Lower lobe of right lung (tissue), 2 donors: ENCODE data around the gene ZNF35. TPM values are rescaled to one million over a fixed set of nuclear protein-coding genes. Genes with fewer than 3 reads are reported as not detected.

Source experiments
- ATAC-seq, 2 donors: fragments of 200-7000 bp; cut with Tn5 transposase; one replicate each; pipeline ENCODE4 v1.9.1; 2020 to 2022; ENCODE audit warnings: mild to moderate bottlenecking in 2 of 2, moderate library complexity in 2 of 2
- DNase-seq: peaks from one replicate; pipeline ENCODE4 v3.0.0-alpha.2; 2020
- H3K27ac ChIP-seq: fragments of 200-600 bp; one replicate; pipeline ENCODE4 v1.8.0; 2022
- H3K27me3 ChIP-seq: fragments of 200-600 bp; one replicate; pipeline ENCODE4 v1.8.0; 2022; ENCODE audit warnings: low read depth
- H3K36me3 ChIP-seq: fragments of 200-600 bp; one replicate; pipeline ENCODE4 v1.8.0; 2022; ENCODE audit warnings: mild to moderate bottlenecking
- H3K4me1 ChIP-seq: fragments of 200-600 bp; one replicate; pipeline ENCODE4 v1.8.0; 2022
- H3K4me3 ChIP-seq: fragments of 200-600 bp; one replicate; pipeline ENCODE4 v1.8.0; 2022; ENCODE audit warnings: mild to moderate bottlenecking
- H3K9me3 ChIP-seq: fragments of 200-600 bp; one replicate; pipeline ENCODE4 v1.8.0; 2022
- intact Hi-C: fragments of 100-400 bp; cut with DNase I; formaldehyde crosslinking; loops from one replicate; pipeline ENCODE4 v1.11.0; 2022
- total RNA-seq: library from RNA; stranded (reverse); fragmentation: NEBNext Ultra II Directional; extraction: Animal tissue kit (Norgen Biotek cat#: 25700); gene quantifications from one replicate; pipeline ENCODE4 v1.2.1, GENCODE V29; 2021
- TF ChIP-seq, protein P1 (sequence below): fragments of 200-600 bp; IDR thresholded peaks from one replicate; pipeline ENCODE4 v1.8.0; 2022; ENCODE audit warnings: antibody characterized with exemption, mild to moderate bottlenecking
- donor health status: DM: no; HTN: yes; CAD: no; lungs with severe emphysema.

The ZNF35 gene
- total RNA-seq, 1 donor from 2014 or later: 8.8 TPM

DNA sequence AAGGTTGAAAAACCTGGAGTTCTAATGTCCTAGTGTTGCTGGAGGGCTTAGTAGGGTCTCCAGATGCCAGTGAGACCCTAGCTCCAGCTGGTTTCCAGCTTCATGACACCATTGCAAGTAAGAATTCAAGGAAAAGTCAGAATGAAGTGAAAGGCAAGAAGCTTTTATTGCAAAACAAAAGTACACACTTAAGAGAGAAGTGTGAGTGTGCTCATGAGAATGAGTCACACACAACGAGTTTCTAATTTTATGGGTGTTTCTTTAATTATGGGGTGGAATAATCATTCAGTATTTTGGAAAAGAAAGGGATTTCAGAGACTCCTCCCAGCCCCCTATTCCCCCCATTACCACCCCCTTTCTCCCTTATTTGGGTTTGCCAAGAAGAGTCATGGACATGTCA lies 39.4 kb downstream of the ZNF35 start:
- no peaks in the 10 kb centered on the region for H3K27me3 ChIP-seq
- no peak overlapping the region for H3K27ac ChIP-seq
- intact Hi-C loops: no loop called here
- H3K4me3 ChIP-seq: no peak overlapping the region
- peaks cover 8% of the 10 kb centered on the region for H3K9me3 ChIP-seq
- no peaks in the 10 kb centered on the region for H3K4me1 ChIP-seq
- TF ChIP-seq, protein P1, sequence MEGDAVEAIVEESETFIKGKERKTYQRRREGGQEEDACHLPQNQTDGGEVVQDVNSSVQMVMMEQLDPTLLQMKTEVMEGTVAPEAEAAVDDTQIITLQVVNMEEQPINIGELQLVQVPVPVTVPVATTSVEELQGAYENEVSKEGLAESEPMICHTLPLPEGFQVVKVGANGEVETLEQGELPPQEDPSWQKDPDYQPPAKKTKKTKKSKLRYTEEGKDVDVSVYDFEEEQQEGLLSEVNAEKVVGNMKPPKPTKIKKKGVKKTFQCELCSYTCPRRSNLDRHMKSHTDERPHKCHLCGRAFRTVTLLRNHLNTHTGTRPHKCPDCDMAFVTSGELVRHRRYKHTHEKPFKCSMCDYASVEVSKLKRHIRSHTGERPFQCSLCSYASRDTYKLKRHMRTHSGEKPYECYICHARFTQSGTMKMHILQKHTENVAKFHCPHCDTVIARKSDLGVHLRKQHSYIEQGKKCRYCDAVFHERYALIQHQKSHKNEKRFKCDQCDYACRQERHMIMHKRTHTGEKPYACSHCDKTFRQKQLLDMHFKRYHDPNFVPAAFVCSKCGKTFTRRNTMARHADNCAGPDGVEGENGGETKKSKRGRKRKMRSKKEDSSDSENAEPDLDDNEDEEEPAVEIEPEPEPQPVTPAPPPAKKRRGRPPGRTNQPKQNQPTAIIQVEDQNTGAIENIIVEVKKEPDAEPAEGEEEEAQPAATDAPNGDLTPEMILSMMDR: no peak
- DNase-seq (no peak), ATAC-seq (no peak)
- H3K36me3 ChIP-seq: no peaks in the 10 kb centered on the region

Other genes with a start within 250 kb of the ZNF35 start
- gene ZNF445, start 171.1 kb upstream of the ZNF35 start, total RNA-seq: 21.1 TPM
- gene ZKSCAN7, start 93.5 kb upstream of the ZNF35 start, total RNA-seq: 3.9 TPM
- 2.7 TPM for gene ZNF660, start 63.8 kb upstream of the ZNF35 start, total RNA-seq
- 12.6 TPM for gene ZNF197, start 23.7 kb upstream of the ZNF35 start, total RNA-seq
- 2.3 TPM for gene ZNF502, start 63.9 kb downstream of the ZNF35 start, total RNA-seq
- gene ZNF501, start 80.9 kb downstream of the ZNF35 start, total RNA-seq: 4.8 TPM
- 27.8 TPM for gene KIAA1143, start 112.9 kb downstream of the ZNF35 start, total RNA-seq
- gene KIF15, start 113.1 kb downstream of the ZNF35 start, total RNA-seq: 1.3 TPM
- gene TMEM42, start 213.2 kb downstream of the ZNF35 start, total RNA-seq: 17.4 TPM
- not detected for gene TGM4, start 225.9 kb downstream of the ZNF35 start, total RNA-seq